ENCODE data around the gene SSR3. TPM values are rescaled to one million over a fixed set of nuclear protein-coding genes. Genes with fewer than 3 reads are reported as not detected.
"Not testable (repeated sequence)": the region's sequence is repeated elsewhere in the genome, so short reads cannot be mapped to it uniquely, and the experiment has no call there.

Gene SSR3
- polyA plus RNA-seq, 2 donors = 53.7 to 73.2 TPM

- Histone ChIP-seq H3K9me3 (ENCODE audit: control insufficient read depth in 2 of 2, insufficient read depth in 1 of 2, low read depth in 1 of 2, low read length in 1 of 2) (no peaks in the 10 kb centered on the region), H3K27me3 (ENCODE audit: control insufficient read depth in 1 of 2, insufficient read depth in 2 of 2, low read length in 2 of 2) (no peaks in the 10 kb centered on the region), H3K4me3 (ENCODE audit: low read depth in 1 of 2, low read length in 2 of 2) (no peak overlapping the region), H3K27ac (ENCODE audit: low read depth in 2 of 2, low read length in 1 of 2) (no peak overlapping the region), H3K4me1 (ENCODE audit: control insufficient read depth in 2 of 2, insufficient read depth in 2 of 2, low read length in 1 of 2) (no peaks in the 10 kb centered on the region), H3K36me3 (ENCODE audit: control insufficient read depth in 2 of 2, insufficient read depth in 2 of 2, low read length in 1 of 2) (no peaks in the 10 kb centered on the region)
These were observed 38.9 kb upstream of the SSR3 start for GRCh38 chr3:156593814-156594213.

DNA sequence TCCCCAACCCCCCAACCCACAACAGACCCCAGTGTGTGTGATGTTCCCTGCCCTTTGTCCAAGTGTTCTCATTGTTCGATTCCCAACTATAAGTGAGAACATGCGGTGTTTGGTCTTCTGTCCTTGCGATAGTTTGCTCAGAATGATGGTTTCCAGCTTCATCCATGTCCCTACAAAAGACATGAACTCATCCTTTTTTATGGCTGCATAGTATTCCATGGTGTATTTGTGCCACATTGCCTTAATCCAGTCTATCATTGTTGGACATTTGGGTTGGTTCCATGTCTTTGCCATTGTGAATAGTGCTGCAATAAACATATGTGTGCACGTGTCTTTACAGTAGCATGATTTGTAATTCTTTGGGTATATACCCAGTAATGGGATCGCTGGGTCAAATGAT lies 34.9 kb upstream of the SSR3 start:
- H3K27me3 ChIP-seq (ENCODE audit: control insufficient read depth in 1 of 2, insufficient read depth in 2 of 2, low read length in 2 of 2); H3K36me3 ChIP-seq (ENCODE audit: control insufficient read depth in 2 of 2, insufficient read depth in 2 of 2, low read length in 1 of 2); H3K9me3 ChIP-seq (ENCODE audit: control insufficient read depth in 2 of 2, insufficient read depth in 1 of 2, low read depth in 1 of 2, low read length in 1 of 2); H3K4me1 ChIP-seq (ENCODE audit: control insufficient read depth in 2 of 2, insufficient read depth in 2 of 2, low read length in 1 of 2); H3K4me3 ChIP-seq (ENCODE audit: low read depth in 1 of 2, low read length in 2 of 2); H3K27ac ChIP-seq (ENCODE audit: low read depth in 2 of 2, low read length in 1 of 2): not testable (repeated sequence)
- 96 to 97% methylated on average over 5 of the region's 5 CpGs for WGBS, 2 donors

GRCh38 chr3:156587760-156588069 lies 32.8 kb upstream of the SSR3 start:
- H3K27ac ChIP-seq (ENCODE audit: low read depth in 2 of 2, low read length in 1 of 2) = no peak overlapping the region
- no peaks in the 10 kb centered on the region for H3K36me3 ChIP-seq (ENCODE audit: control insufficient read depth in 2 of 2, insufficient read depth in 2 of 2, low read length in 1 of 2)
- no peaks in the 10 kb centered on the region for H3K27me3 ChIP-seq (ENCODE audit: control insufficient read depth in 1 of 2, insufficient read depth in 2 of 2, low read length in 2 of 2)
- no peaks in the 10 kb centered on the region for H3K4me1 ChIP-seq (ENCODE audit: control insufficient read depth in 2 of 2, insufficient read depth in 2 of 2, low read length in 1 of 2)
- no peaks in the 10 kb centered on the region for H3K9me3 ChIP-seq (ENCODE audit: control insufficient read depth in 2 of 2, insufficient read depth in 1 of 2, low read depth in 1 of 2, low read length in 1 of 2)
- WGBS, 2 donors = 73 to 84% methylated on average over 1 of the region's 1 CpG
- no peak overlapping the region for H3K4me3 ChIP-seq (ENCODE audit: low read depth in 1 of 2, low read length in 2 of 2)

GRCh38 chr3:156586905-156587759 lies 32.2 kb upstream of the SSR3 start:
- Histone ChIP-seq H3K4me1 (ENCODE audit: control insufficient read depth in 2 of 2, insufficient read depth in 2 of 2, low read length in 1 of 2) (no peaks in the 10 kb centered on the region), H3K27me3 (ENCODE audit: control insufficient read depth in 1 of 2, insufficient read depth in 2 of 2, low read length in 2 of 2) (peaks cover 0 to 2% of the 10 kb centered on the region in 2 donors), H3K27ac (ENCODE audit: low read depth in 2 of 2, low read length in 1 of 2) (no peak overlapping the region), H3K36me3 (ENCODE audit: control insufficient read depth in 2 of 2, insufficient read depth in 2 of 2, low read length in 1 of 2) (no peaks in the 10 kb centered on the region), H3K9me3 (ENCODE audit: control insufficient read depth in 2 of 2, insufficient read depth in 1 of 2, low read depth in 1 of 2, low read length in 1 of 2) (no peaks in the 10 kb centered on the region), H3K4me3 (ENCODE audit: low read depth in 1 of 2, low read length in 2 of 2) (no peak overlapping the region)
- 70 to 74% methylated on average over 5 of the region's 5 CpGs for WGBS, 2 donors

DNA sequence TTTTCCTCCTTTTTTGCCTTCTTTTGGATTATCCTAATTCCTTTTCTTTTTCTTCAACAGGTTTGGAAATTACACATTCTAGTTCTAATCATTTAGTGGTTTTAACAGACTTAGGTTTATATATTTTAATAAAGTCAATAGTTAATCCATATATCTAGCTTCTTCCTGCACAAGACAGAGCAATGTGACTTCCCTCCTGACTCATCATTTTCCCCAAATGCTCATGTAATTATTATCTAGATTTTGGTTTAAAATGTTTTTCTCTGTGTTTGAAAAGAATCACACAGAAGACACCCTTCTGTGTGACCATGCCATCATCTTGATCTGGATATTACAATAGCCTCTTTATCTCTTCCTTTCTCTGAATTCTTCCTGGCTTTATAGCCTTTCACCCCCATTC lies 28.6 kb upstream of the SSR3 start:
- no peak overlapping the region for H3K4me3 ChIP-seq (ENCODE audit: low read depth in 1 of 2, low read length in 2 of 2)

GRCh38 chr3:156582532-156583183 lies 27.7 kb upstream of the SSR3 start:
- 86 to 93% methylated on average over 4 of the region's 4 CpGs for whole genome bisulfite sequencing, 2 donors
- Histone ChIP-seq H3K27ac (ENCODE audit: low read depth in 2 of 2, low read length in 1 of 2) (no peak overlapping the region), H3K4me1 (ENCODE audit: control insufficient read depth in 2 of 2, insufficient read depth in 2 of 2, low read length in 1 of 2) (no peaks in the 10 kb centered on the region), H3K27me3 (ENCODE audit: control insufficient read depth in 1 of 2, insufficient read depth in 2 of 2, low read length in 2 of 2) (peaks cover 0 to 2% of the 10 kb centered on the region in 2 donors), H3K9me3 (ENCODE audit: control insufficient read depth in 2 of 2, insufficient read depth in 1 of 2, low read depth in 1 of 2, low read length in 1 of 2) (no peaks in the 10 kb centered on the region), H3K36me3 (ENCODE audit: control insufficient read depth in 2 of 2, insufficient read depth in 2 of 2, low read length in 1 of 2) (no peaks in the 10 kb centered on the region), H3K4me3 (ENCODE audit: low read depth in 1 of 2, low read length in 2 of 2) (no peak overlapping the region)

More for the DNA sequence above, 28.6 kb upstream of the SSR3 start:
- H3K27me3 ChIP-seq (ENCODE audit: control insufficient read depth in 1 of 2, insufficient read depth in 2 of 2, low read length in 2 of 2) = peaks cover 0 to 2% of the 10 kb centered on the region in 2 donors
- H3K36me3 ChIP-seq (ENCODE audit: control insufficient read depth in 2 of 2, insufficient read depth in 2 of 2, low read length in 1 of 2) = no peaks in the 10 kb centered on the region
- no peak overlapping the region for H3K27ac ChIP-seq (ENCODE audit: low read depth in 2 of 2, low read length in 1 of 2)
- no peaks in the 10 kb centered on the region for H3K4me1 ChIP-seq (ENCODE audit: control insufficient read depth in 2 of 2, insufficient read depth in 2 of 2, low read length in 1 of 2)
- no peaks in the 10 kb centered on the region for H3K9me3 ChIP-seq (ENCODE audit: control insufficient read depth in 2 of 2, insufficient read depth in 1 of 2, low read depth in 1 of 2, low read length in 1 of 2)

- Histone ChIP-seq H3K4me3 (ENCODE audit: low read depth in 1 of 2, low read length in 2 of 2) (no peak overlapping the region), H3K27me3 (ENCODE audit: control insufficient read depth in 1 of 2, insufficient read depth in 2 of 2, low read length in 2 of 2) (peaks cover 0 to 2% of the 10 kb centered on the region in 2 donors), H3K4me1 (ENCODE audit: control insufficient read depth in 2 of 2, insufficient read depth in 2 of 2, low read length in 1 of 2) (no peaks in the 10 kb centered on the region), H3K9me3 (ENCODE audit: control insufficient read depth in 2 of 2, insufficient read depth in 1 of 2, low read depth in 1 of 2, low read length in 1 of 2) (no peaks in the 10 kb centered on the region), H3K36me3 (ENCODE audit: control insufficient read depth in 2 of 2, insufficient read depth in 2 of 2, low read length in 1 of 2) (no peaks in the 10 kb centered on the region), H3K27ac (ENCODE audit: low read depth in 2 of 2, low read length in 1 of 2) (no peak overlapping the region)
These were observed 27.0 kb upstream of the SSR3 start for GRCh38 chr3:156581954-156582353.

DNA sequence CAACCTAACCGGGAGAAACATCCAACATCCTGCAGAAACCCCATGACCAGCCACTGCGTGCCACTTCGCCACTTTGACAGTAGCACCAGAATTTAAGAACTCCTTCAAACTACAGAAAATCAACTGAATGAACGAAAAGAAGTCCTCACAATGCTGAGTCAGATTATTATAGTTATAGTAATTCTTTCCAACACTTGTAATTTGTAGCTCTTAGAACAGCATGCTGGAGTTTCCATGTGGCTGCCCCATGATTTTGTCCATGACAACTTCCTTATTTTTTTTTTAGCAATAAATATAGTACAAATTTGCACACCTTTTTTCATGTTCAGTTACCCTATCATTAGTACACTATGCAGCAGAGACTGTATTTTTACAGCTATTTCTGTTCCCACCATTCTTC lies 26.1 kb upstream of the SSR3 start:
- Histone ChIP-seq H3K4me1 (ENCODE audit: control insufficient read depth in 2 of 2, insufficient read depth in 2 of 2, low read length in 1 of 2) (no peaks in the 10 kb centered on the region), H3K27ac (ENCODE audit: low read depth in 2 of 2, low read length in 1 of 2) (no peak overlapping the region), H3K36me3 (ENCODE audit: control insufficient read depth in 2 of 2, insufficient read depth in 2 of 2, low read length in 1 of 2) (no peaks in the 10 kb centered on the region), H3K9me3 (ENCODE audit: control insufficient read depth in 2 of 2, insufficient read depth in 1 of 2, low read depth in 1 of 2, low read length in 1 of 2) (no peaks in the 10 kb centered on the region), H3K4me3 (ENCODE audit: low read depth in 1 of 2, low read length in 2 of 2) (no peak overlapping the region), H3K27me3 (ENCODE audit: control insufficient read depth in 1 of 2, insufficient read depth in 2 of 2, low read length in 2 of 2) (peaks cover 0 to 2% of the 10 kb centered on the region in 2 donors)
- 93% methylated on average over 4 of the region's 4 CpGs for WGBS, 2 donors

GRCh38 chr3:156579427-156579851 lies 24.5 kb upstream of the SSR3 start:
- Histone ChIP-seq H3K27me3 (ENCODE audit: control insufficient read depth in 1 of 2, insufficient read depth in 2 of 2, low read length in 2 of 2) (peaks cover 0 to 2% of the 10 kb centered on the region in 2 donors), H3K4me1 (ENCODE audit: control insufficient read depth in 2 of 2, insufficient read depth in 2 of 2, low read length in 1 of 2) (no peaks in the 10 kb centered on the region), H3K36me3 (ENCODE audit: control insufficient read depth in 2 of 2, insufficient read depth in 2 of 2, low read length in 1 of 2) (no peaks in the 10 kb centered on the region), H3K9me3 (ENCODE audit: control insufficient read depth in 2 of 2, insufficient read depth in 1 of 2, low read depth in 1 of 2, low read length in 1 of 2) (no peaks in the 10 kb centered on the region), H3K27ac (ENCODE audit: low read depth in 2 of 2, low read length in 1 of 2) (no peak overlapping the region), H3K4me3 (ENCODE audit: low read depth in 1 of 2, low read length in 2 of 2) (no peak overlapping the region)
- 46 to 48% methylated on average over 2 of the region's 2 CpGs for WGBS, 2 donors

- no peak overlapping the region for H3K4me3 ChIP-seq (ENCODE audit: low read depth in 1 of 2, low read length in 2 of 2)
- no peaks in the 10 kb centered on the region for H3K4me1 ChIP-seq (ENCODE audit: control insufficient read depth in 2 of 2, insufficient read depth in 2 of 2, low read length in 1 of 2)
- no peak overlapping the region for H3K27ac ChIP-seq (ENCODE audit: low read depth in 2 of 2, low read length in 1 of 2)
- H3K36me3 ChIP-seq (ENCODE audit: control insufficient read depth in 2 of 2, insufficient read depth in 2 of 2, low read length in 1 of 2) = no peaks in the 10 kb centered on the region
- H3K9me3 ChIP-seq (ENCODE audit: control insufficient read depth in 2 of 2, insufficient read depth in 1 of 2, low read depth in 1 of 2, low read length in 1 of 2) = no peaks in the 10 kb centered on the region
- H3K27me3 ChIP-seq (ENCODE audit: control insufficient read depth in 1 of 2, insufficient read depth in 2 of 2, low read length in 2 of 2) = peaks cover 0 to 2% of the 10 kb centered on the region in 2 donors
These were observed 22.8 kb upstream of the SSR3 start for GRCh38 chr3:156577736-156578135.
